Muscle of leg (tissue), 16 donors: Measurements from ENCODE around the gene MSS51. TPM values are rescaled to one million over a fixed set of nuclear protein-coding genes. Genes with fewer than 3 reads are reported as not detected.
A peak's percentile ranks its signal among the peaks of the same experiment; 100 is the strongest.

ENCODE experiments used
- DNase-seq: peaks from one replicate; pipeline ENCODE4 v3.0.0; 2013
- H3K27ac ChIP-seq: one replicate; pipeline ENCODE4 v1.5.1; 2013; ENCODE audit warnings: mild to moderate bottlenecking, low read length, control low read depth
- H3K27me3 ChIP-seq: one replicate; pipeline ENCODE4 v1.6.1; 2013; ENCODE audit warnings: low read length; ENCODE audit not compliant: control insufficient read depth, insufficient read depth
- H3K36me3 ChIP-seq: one replicate; pipeline ENCODE4 v1.6.1; 2013; ENCODE audit warnings: low read length; ENCODE audit not compliant: control insufficient read depth, insufficient read depth
- H3K4me1 ChIP-seq: one replicate; pipeline ENCODE4 v1.6.1; 2013; ENCODE audit warnings: low read length; ENCODE audit not compliant: control insufficient read depth, insufficient read depth
- H3K4me3 ChIP-seq: one replicate; pipeline ENCODE4 v1.5.1; 2013; ENCODE audit warnings: low read length, control low read depth
- H3K9me3 ChIP-seq: replicated peaks from 2 replicates; pipeline ENCODE4 v1.6.1; 2013; ENCODE audit warnings: low read depth, low read length; ENCODE audit not compliant: control insufficient read depth
- WGBS: methylation state at CpG from one replicate; pipeline ENCODE4 v1.1.5; 2013; ENCODE audit warnings: missing lambda C conversion rate; ENCODE audit not compliant: insufficient coverage; 5-methylcytosine and 5-hydroxymethylcytosine counted together
- long read RNA-seq, 11 donors: transcript quantifications; one replicate each; lab custom pipeline, GENCODE V29; 2026
- polyA plus RNA-seq, 8 donors: library from polyadenylated mRNA; unstranded; fragments of 120-200 nt; gene quantifications; one replicate each; pipeline versions ENCODE4 v1.2.1 to v1.2.3, GENCODE V29; 2013; ENCODE audit warnings: inconsistent platforms in 1 of 8, low replicate concordance in 1 of 8; ENCODE audit not compliant: insufficient read length in 8 of 8, insufficient read depth in 1 of 8
- total RNA-seq: library from RNA; stranded (reverse); fragments of 120-200 nt; gene quantifications from one replicate; pipeline ENCODE4 v1.2.4, GENCODE V29; 2013

The MSS51 gene
- total RNA-seq (28.2 TPM), polyA plus RNA-seq (10 to 100 TPM in 7 of 8 donors, 1 to 10 TPM in 1; 8.1 to 35.2 (median 23.7) TPM)
- long read RNA-seq, donor 1, partial matches to known transcripts, result 0 of 4 reads
- long read RNA-seq, donor 1, other reads (novel, unspliced or antisense), result 0 of 4 reads
- long read RNA-seq, donor 2, partial matches to known transcripts, result 0 of 1 reads
- long read RNA-seq, donor 2, other reads (novel, unspliced or antisense), result 0 of 1 reads
- long read RNA-seq, donor 3, transcript MSS51-201 (7 exons, 2,421 nt), result major isoform, 10 of 12 reads
- long read RNA-seq, donor 3, partial matches to known transcripts, result 0 of 12 reads
- long read RNA-seq, donor 3, other reads (novel, unspliced or antisense), result 0 of 12 reads
- long read RNA-seq, donor 4, transcript MSS51-201 (7 exons, 2,421 nt), result major isoform, 5 of 7 reads
- long read RNA-seq, donor 4, partial matches to known transcripts, result 0 of 7 reads
- long read RNA-seq, donor 4, other reads (novel, unspliced or antisense), result 0 of 7 reads
- long read RNA-seq, donor 5, partial matches to known transcripts, result 0 of 2 reads
- long read RNA-seq, donor 5, other reads (novel, unspliced or antisense), result 0 of 2 reads
- long read RNA-seq, donor 6, transcript MSS51-201 (7 exons, 2,421 nt), result major isoform, 11 of 23 reads
- long read RNA-seq, donor 6, partial matches to known transcripts, result 10 of 23 reads
- long read RNA-seq, donor 6, other reads (novel, unspliced or antisense), result 0 of 23 reads
- long read RNA-seq, donor 7, transcript MSS51-201 (7 exons, 2,421 nt), result major isoform, 7 of 7 reads
- long read RNA-seq, donor 7, partial matches to known transcripts, result 0 of 7 reads
- long read RNA-seq, donor 7, other reads (novel, unspliced or antisense), result 0 of 7 reads
- long read RNA-seq, donor 8, transcript MSS51-201 (7 exons, 2,421 nt), result major isoform, 5 of 6 reads
- long read RNA-seq, donor 8, partial matches to known transcripts, result 0 of 6 reads
- long read RNA-seq, donor 8, other reads (novel, unspliced or antisense), result 0 of 6 reads
- long read RNA-seq, donor 9, partial matches to known transcripts, result 0 of 2 reads
- long read RNA-seq, donor 9, other reads (novel, unspliced or antisense), result 0 of 2 reads
- long read RNA-seq, donor 10, transcript MSS51-201 (7 exons, 2,421 nt), result major isoform, 13 of 13 reads
- long read RNA-seq, donor 10, partial matches to known transcripts, result 0 of 13 reads
- long read RNA-seq, donor 10, other reads (novel, unspliced or antisense), result 0 of 13 reads
- long read RNA-seq, donor 11, transcript MSS51-201 (7 exons, 2,421 nt), result major isoform, 6 of 7 reads
- long read RNA-seq, donor 11, partial matches to known transcripts, result 0 of 7 reads
- long read RNA-seq, donor 11, other reads (novel, unspliced or antisense), result 0 of 7 reads

- H3K4me3 ChIP-seq, result peak within 1 kb of the TSS; percentile 10
- no peaks in the 10 kb centered on the region for H3K27me3 ChIP-seq
- DNase-seq, result peak; percentile 62
- peaks cover 14% of the 10 kb centered on the region for H3K36me3 ChIP-seq
- no peaks in the 10 kb centered on the region for H3K4me1 ChIP-seq
- H3K27ac ChIP-seq, result peak within 1 kb of the TSS; percentile 59
- H3K9me3 ChIP-seq, result no peaks in the 10 kb centered on the region
Observed at GRCh38 chr10:73433538-73433867, at the start of gene MSS51. MSS51 (minus strand) TSS chr10:73433561; CDS start chr10:73428284, 5,277 bp downstream.

- Histone ChIP-seq H3K4me3 (no peak overlapping the region), H3K36me3 (peaks cover 20% of the 10 kb centered on the region), H3K27ac (no peak overlapping the region), H3K4me1 (no peaks in the 10 kb centered on the region), H3K27me3 (no peaks in the 10 kb centered on the region), H3K9me3 (no peaks in the 10 kb centered on the region)
- DNase-seq, result no peak
- 98% methylated on average over 6 of the region's 7 CpGs for WGBS
Observed at GRCh38 chr10:73480158-73480557, 46.8 kb upstream of the MSS51 start.

- Histone ChIP-seq H3K4me3 (no peak overlapping the region), H3K9me3 (no peaks in the 10 kb centered on the region), H3K36me3 (peaks cover 22% of the 10 kb centered on the region), H3K27ac (no peak overlapping the region), H3K4me1 (no peaks in the 10 kb centered on the region), H3K27me3 (no peaks in the 10 kb centered on the region)
- no CpG with 5 or more reads among the region's 3 CpGs for WGBS
- DNase-seq, result no peak
Observed at GRCh38 chr10:73478636-73479035, 45.3 kb upstream of the MSS51 start.

GRCh38 chr10:73471226-73471625 lies 37.9 kb upstream of the MSS51 start:
- Histone ChIP-seq H3K27me3 (no peaks in the 10 kb centered on the region), H3K36me3 (peaks cover 32% of the 10 kb centered on the region), H3K4me1 (peaks cover 3% of the 10 kb centered on the region), H3K9me3 (no peaks in the 10 kb centered on the region), H3K4me3 (no peak overlapping the region), H3K27ac (no peak overlapping the region)
- DNase-seq, result no peak
- no CpG with 5 or more reads among the region's 3 CpGs for WGBS

DNA sequence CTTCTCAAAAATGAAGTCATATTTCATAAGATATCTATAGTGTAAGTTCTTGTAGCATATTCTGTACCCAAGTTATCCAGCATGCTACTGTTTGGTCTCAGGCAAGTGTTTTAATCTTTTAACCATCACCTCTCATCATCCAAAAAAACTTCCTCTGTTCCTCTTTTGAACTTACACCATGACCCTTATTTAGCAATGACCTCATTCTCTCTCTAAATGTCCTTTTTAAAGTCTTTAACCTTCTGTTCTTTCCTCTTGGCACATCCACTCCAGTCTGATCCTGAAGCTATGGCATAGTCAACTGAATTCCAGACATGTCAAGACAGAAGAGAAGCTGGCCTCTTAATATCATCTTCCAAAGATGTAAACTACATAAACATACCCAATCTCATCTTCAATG lies 36.2 kb upstream of the MSS51 start:
- Histone ChIP-seq H3K4me1 (peaks cover 3% of the 10 kb centered on the region), H3K4me3 (no peak overlapping the region), H3K36me3 (peaks cover 31% of the 10 kb centered on the region), H3K27ac (peak overlapping the region; percentile 69), H3K9me3 (no peaks in the 10 kb centered on the region), H3K27me3 (no peaks in the 10 kb centered on the region)
- DNase-seq, result peak; percentile 47

DNA sequence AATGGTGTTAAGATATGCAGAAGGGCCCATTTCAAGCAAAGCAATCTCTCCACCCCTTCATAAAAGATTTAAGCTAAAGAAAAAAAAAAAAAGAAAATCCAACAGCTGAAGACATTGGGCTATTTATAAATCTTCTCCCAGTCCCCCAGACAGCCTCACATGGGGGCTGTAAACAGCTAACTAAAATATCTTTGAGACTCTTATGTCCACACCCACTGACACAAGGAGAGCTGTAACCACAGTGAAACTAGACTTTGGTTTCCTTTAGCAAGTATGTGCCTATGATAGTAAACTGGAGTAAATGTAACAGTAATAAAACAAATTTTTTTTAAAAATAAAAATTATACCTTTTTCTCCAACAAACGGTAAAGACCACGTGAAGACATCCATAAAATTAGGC lies 33.8 kb upstream of the MSS51 start:
- WGBS, result no CpG with 5 or more reads among the region's 2 CpGs
- no peaks in the 10 kb centered on the region for H3K27me3 ChIP-seq
- no peaks in the 10 kb centered on the region for H3K9me3 ChIP-seq
- H3K4me3 ChIP-seq, result no peak overlapping the region
- H3K27ac ChIP-seq, result peak overlapping the region; percentile 66
- peaks cover 30% of the 10 kb centered on the region for H3K36me3 ChIP-seq
- DNase-seq, result peak; percentile 48
- peaks cover 3% of the 10 kb centered on the region for H3K4me1 ChIP-seq

DNA sequence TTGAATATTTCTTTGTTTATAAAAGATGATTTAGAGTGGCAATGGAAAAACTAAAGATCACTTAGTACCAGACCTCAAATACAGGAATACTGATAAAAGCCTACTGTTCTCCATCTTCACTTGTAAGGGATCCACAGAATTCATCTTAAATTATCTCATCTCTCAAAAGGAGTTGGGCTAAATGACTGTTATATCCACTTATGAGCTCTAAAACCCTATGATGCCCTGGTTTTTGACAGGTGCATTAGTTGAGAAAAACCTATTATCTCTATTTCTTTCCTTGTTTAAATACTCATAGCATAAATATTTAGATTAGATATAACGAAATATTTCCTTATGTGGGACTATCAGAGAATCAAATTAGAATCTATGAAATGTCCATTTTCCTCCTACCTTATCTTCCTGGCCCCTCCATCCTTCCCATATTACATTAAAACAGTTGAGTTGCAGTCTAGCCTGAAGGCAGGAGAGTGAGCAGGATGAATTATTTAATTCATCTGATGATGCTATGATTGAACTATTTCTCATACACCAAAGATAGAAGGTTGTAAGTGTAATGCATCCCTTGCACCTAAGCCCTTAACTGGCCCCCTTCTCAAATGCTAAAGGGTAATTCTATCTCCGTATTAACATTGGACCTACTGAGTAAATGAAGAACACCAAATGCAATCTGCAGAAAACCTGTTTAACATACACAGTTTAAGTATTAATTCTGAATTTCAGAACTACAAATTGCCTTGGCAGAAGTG lies 32.8 kb upstream of the MSS51 start:
- peaks cover 39% of the 10 kb centered on the region for H3K36me3 ChIP-seq
- peak overlapping the region; percentile 66 for H3K27ac ChIP-seq
- no peak overlapping the region for H3K4me3 ChIP-seq
- WGBS, result no CpG with 5 or more reads among the region's 2 CpGs
- no peaks in the 10 kb centered on the region for H3K27me3 ChIP-seq
- H3K4me1 ChIP-seq, result peaks cover 3% of the 10 kb centered on the region
- H3K9me3 ChIP-seq, result no peaks in the 10 kb centered on the region
- DNase-seq, result peak; percentile 36

DNA sequence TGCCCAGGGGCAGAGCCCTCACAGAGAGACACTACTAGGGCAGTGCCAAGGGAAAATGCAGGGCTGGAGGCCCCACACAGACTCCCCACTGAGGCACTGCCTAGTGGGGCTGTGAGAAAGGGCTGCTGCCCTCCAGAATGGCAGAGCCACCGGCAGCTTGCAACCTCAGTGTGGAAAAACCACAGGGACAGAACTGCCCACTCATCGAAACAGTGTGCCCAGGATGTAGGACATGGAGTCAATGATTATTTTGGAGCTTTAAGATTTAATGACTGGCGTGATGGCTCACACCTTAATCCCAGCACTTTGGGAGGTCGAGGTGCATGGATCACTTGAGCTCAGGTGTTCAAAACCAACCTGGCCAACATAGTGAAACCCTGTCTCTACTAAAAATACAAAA lies 27.5 kb upstream of the MSS51 start:
- H3K36me3 ChIP-seq, result peaks cover 27% of the 10 kb centered on the region
- no peak overlapping the region for H3K4me3 ChIP-seq
- H3K4me1 ChIP-seq, result no peaks in the 10 kb centered on the region
- no peaks in the 10 kb centered on the region for H3K27me3 ChIP-seq
- DNase-seq, result no peak
- 100% methylated on average over 3 of the region's 4 CpGs for WGBS
- no peak overlapping the region for H3K27ac ChIP-seq
- H3K9me3 ChIP-seq, result no peaks in the 10 kb centered on the region

GRCh38 chr10:73459683-73460314 lies 26.4 kb upstream of the MSS51 start:
- Histone ChIP-seq H3K36me3 (peaks cover 23% of the 10 kb centered on the region), H3K27me3 (no peaks in the 10 kb centered on the region), H3K4me1 (no peaks in the 10 kb centered on the region), H3K4me3 (no peak overlapping the region), H3K9me3 (no peaks in the 10 kb centered on the region), H3K27ac (no peak overlapping the region)
- WGBS, result 97% methylated on average over 3 of the region's 6 CpGs
- no peak for DNase-seq
